Left ventricle myocardium inferior (tissue), 1 donor: ENCODE data around the gene PSME1. TPM values are rescaled to one million over a fixed set of nuclear protein-coding genes. Genes with fewer than 3 reads are reported as not detected.

ENCODE experiments used
- DNase-seq: peaks from one replicate; pipeline ENCODE4 v3.0.0-alpha.2; 2020
- H3K27ac ChIP-seq: fragments of 200-600 bp; replicated peaks from 2 replicates; pipeline ENCODE4 v1.8.0; 2021
- H3K27me3 ChIP-seq: fragments of 200-600 bp; 2 replicates; pipeline ENCODE4 v1.8.0; 2021; ENCODE audit warnings: low read depth
- H3K36me3 ChIP-seq: fragments of 200-600 bp; 2 replicates; pipeline ENCODE4 v1.8.0; 2021
- H3K4me1 ChIP-seq: fragments of 200-600 bp; 2 replicates; pipeline ENCODE4 v1.8.0; 2021
- H3K4me3 ChIP-seq: fragments of 200-600 bp; 2 replicates; pipeline ENCODE4 v1.8.0; 2021; ENCODE audit warnings: mild to moderate bottlenecking, moderate library complexity
- H3K9me3 ChIP-seq: fragments of 200-600 bp; replicated peaks from 2 replicates; pipeline ENCODE4 v1.8.0; 2021
- CTCF ChIP-seq: fragments of 200-600 bp; IDR thresholded peaks from 2 replicates; pipeline ENCODE4 v1.8.0; 2021; ENCODE audit warnings: antibody characterized with exemption, mild to moderate bottlenecking, borderline replicate concordance
- intact Hi-C: fragments of 100-400 bp; cut with micrococcal nuclease; formaldehyde crosslinking; loops from one replicate; pipeline ENCODE4 v1.11.0; 2022
- total RNA-seq: library from RNA; stranded (reverse); fragmentation: NEBNext Ultra II Directional; extraction: Animal tissue kit (Norgen Biotek cat#: 25700); gene quantifications from one replicate; pipeline ENCODE4 v1.2.1, GENCODE V29; 2021
- donor health status: DM: no; HTN: yes; CAD: no; lungs with severe emphysema.

Gene PSME1
- total RNA-seq, 1 donor from 2014 or later = 108 TPM

- Histone ChIP-seq H3K4me1 (peaks cover 45% of the 10 kb centered on the region), H3K9me3 (no peaks in the 10 kb centered on the region), H3K27me3 (no peaks in the 10 kb centered on the region), H3K27ac (peak overlapping the region; percentile 98), H3K4me3 (no peak overlapping the region), H3K36me3 (peaks cover 77% of the 10 kb centered on the region)
- intact Hi-C loops = no loop called here
- no peak for TF ChIP-seq CTCF
- DNase-seq = no peak
Observed at GRCh38 chr14:24160499-24160849, 24.5 kb downstream of the PSME1 start.

- intact Hi-C loops = no loop called here
Observed at GRCh38 chr14:24160850-24161804, 25.1 kb downstream of the PSME1 start, which contains the start of gene IRF9. Gene IRF9, plus strand, starts transcription at chr14:24161265. Its CDS starts 880 bp downstream, at chr14:24162145.

GRCh38 chr14:24162093-24162492, 26.1 kb downstream of the PSME1 start:
- no peak for DNase-seq
- Histone ChIP-seq H3K9me3 (no peaks in the 10 kb centered on the region), H3K4me1 (peaks cover 45% of the 10 kb centered on the region), H3K36me3 (peaks cover 77% of the 10 kb centered on the region), H3K27me3 (no peaks in the 10 kb centered on the region), H3K27ac (peak overlapping the region; percentile 98), H3K4me3 (peak overlapping the region; percentile 75)
- intact Hi-C loops = no loop called here
- no peak for TF ChIP-seq CTCF

More at GRCh38 chr14:24160850-24161804, 25.1 kb downstream of the PSME1 start, which contains the start of gene IRF9:
- Histone ChIP-seq H3K9me3 (no peaks in the 10 kb centered on the region), H3K36me3 (peaks cover 77% of the 10 kb centered on the region), H3K4me1 (peaks cover 45% of the 10 kb centered on the region), H3K27ac (peak within 1 kb of the TSS; percentile 98), H3K27me3 (no peaks in the 10 kb centered on the region), H3K4me3 (peak within 1 kb of the TSS; percentile 75)
- DNase-seq = peak; percentile 95
- peak; percentile 98 for TF ChIP-seq CTCF

GRCh38 chr14:24164518-24164991, 28.6 kb downstream of the PSME1 start:
- TF ChIP-seq CTCF = no peak
- H3K4me1 ChIP-seq = peaks cover 45% of the 10 kb centered on the region
- intact Hi-C loops = no loop called here
- H3K27me3 ChIP-seq = no peaks in the 10 kb centered on the region
- H3K36me3 ChIP-seq = peaks cover 76% of the 10 kb centered on the region
- H3K4me3 ChIP-seq = no peak overlapping the region
- no peak overlapping the region for H3K27ac ChIP-seq
- H3K9me3 ChIP-seq = no peaks in the 10 kb centered on the region
- no peak for DNase-seq

- DNase-seq = no peak
- no peak overlapping the region for H3K4me3 ChIP-seq
Observed at GRCh38 chr14:24165785-24166184, 29.8 kb downstream of the PSME1 start.

More at GRCh38 chr14:24165785-24166184, 29.8 kb downstream of the PSME1 start:
- Histone ChIP-seq H3K4me1 (peaks cover 39% of the 10 kb centered on the region), H3K36me3 (peaks cover 71% of the 10 kb centered on the region), H3K9me3 (no peaks in the 10 kb centered on the region), H3K27me3 (no peaks in the 10 kb centered on the region), H3K27ac (no peak overlapping the region)
- intact Hi-C loops = no loop called here
- no peak for TF ChIP-seq CTCF
